ENCODE data around the gene KRT37. TPM values are rescaled to one million over a fixed set of nuclear protein-coding genes. Genes with fewer than 3 reads are reported as not detected.
"Not testable (repeated sequence)": the region's sequence is repeated elsewhere in the genome, so short reads cannot be mapped to it uniquely, and the experiment has no call there.

The KRT37 gene
- total RNA-seq, 4 donors from 2014 or later, result not detected

- TF ChIP-seq CTCF (IDR thresholded peaks at IDR 0.05), result no peak
- ATAC-seq (ENCODE audit: low FRiP score), result no peak
- no peak for DNase-seq (ENCODE audit: low spot score)
Measured at GRCh38 chr17:41396996-41397660, 27.3 kb downstream of the KRT37 start, which contains the start of gene KRT31. TSS of gene KRT31 (minus strand) at chr17:41397608. CDS start at chr17:41397539, 69 bp downstream.

- DNase-seq (ENCODE audit: low spot score) (no peak), ATAC-seq (ENCODE audit: low FRiP score) (no peak)
- TF ChIP-seq CTCF (IDR thresholded peaks at IDR 0.05), result no peak
Measured at GRCh38 chr17:41396340-41396739, 28.0 kb downstream of the KRT37 start.

GRCh38 chr17:41395611-41396010 lies 28.8 kb downstream of the KRT37 start:
- DNase-seq (ENCODE audit: low spot score), result no peak
- no peak for ATAC-seq (ENCODE audit: low FRiP score)
- no peak for TF ChIP-seq CTCF (IDR thresholded peaks at IDR 0.05)

- not testable (repeated sequence) for DNase-seq (ENCODE audit: low spot score); ATAC-seq (ENCODE audit: low FRiP score)
Measured at GRCh38 chr17:41395044-41395443, 29.3 kb downstream of the KRT37 start.

- ATAC-seq (ENCODE audit: low FRiP score) (no peak), DNase-seq (ENCODE audit: low spot score) (no peak)
- TF ChIP-seq CTCF (IDR thresholded peaks at IDR 0.05), result no peak
Measured at GRCh38 chr17:41394254-41394996, 30.0 kb downstream of the KRT37 start.

- no peak for TF ChIP-seq CTCF (IDR thresholded peaks at IDR 0.05)
- DNase-seq (ENCODE audit: low spot score) (no peak), ATAC-seq (ENCODE audit: low FRiP score) (no peak)
Measured at GRCh38 chr17:41393826-41394225, 30.6 kb downstream of the KRT37 start.

GRCh38 chr17:41393294-41393693 lies 31.1 kb downstream of the KRT37 start:
- no peak for ATAC-seq (ENCODE audit: low FRiP score)
- no peak for DNase-seq (ENCODE audit: low spot score)
- no peak for TF ChIP-seq CTCF (IDR thresholded peaks at IDR 0.05)
